ENCODE results near the gene MLST8.

DNA sequence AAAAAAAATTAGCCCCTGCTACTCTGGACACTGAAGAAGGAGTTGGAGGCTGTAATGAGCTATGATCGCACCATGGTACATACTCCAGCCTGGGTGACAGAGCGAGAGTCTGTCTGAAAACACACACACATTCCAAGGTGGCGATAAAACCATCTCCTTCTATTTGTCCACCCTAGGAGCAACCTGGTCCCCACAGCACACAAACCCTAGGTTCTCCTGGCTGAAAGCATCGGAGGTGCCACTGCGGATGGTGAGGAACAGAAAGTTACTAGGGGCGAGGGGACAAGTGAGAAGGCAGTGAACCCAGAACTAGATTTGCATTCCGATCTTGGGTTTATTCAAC lies 47.5 kb downstream of the MLST8 start:
- TF ChIP-seq ZNF23 (tag by site-specific recombination; IDR thresholded peaks at IDR 0.05; ENCODE audit: borderline replicate concordance), result no peak
- TF ChIP-seq, protein P1, sequence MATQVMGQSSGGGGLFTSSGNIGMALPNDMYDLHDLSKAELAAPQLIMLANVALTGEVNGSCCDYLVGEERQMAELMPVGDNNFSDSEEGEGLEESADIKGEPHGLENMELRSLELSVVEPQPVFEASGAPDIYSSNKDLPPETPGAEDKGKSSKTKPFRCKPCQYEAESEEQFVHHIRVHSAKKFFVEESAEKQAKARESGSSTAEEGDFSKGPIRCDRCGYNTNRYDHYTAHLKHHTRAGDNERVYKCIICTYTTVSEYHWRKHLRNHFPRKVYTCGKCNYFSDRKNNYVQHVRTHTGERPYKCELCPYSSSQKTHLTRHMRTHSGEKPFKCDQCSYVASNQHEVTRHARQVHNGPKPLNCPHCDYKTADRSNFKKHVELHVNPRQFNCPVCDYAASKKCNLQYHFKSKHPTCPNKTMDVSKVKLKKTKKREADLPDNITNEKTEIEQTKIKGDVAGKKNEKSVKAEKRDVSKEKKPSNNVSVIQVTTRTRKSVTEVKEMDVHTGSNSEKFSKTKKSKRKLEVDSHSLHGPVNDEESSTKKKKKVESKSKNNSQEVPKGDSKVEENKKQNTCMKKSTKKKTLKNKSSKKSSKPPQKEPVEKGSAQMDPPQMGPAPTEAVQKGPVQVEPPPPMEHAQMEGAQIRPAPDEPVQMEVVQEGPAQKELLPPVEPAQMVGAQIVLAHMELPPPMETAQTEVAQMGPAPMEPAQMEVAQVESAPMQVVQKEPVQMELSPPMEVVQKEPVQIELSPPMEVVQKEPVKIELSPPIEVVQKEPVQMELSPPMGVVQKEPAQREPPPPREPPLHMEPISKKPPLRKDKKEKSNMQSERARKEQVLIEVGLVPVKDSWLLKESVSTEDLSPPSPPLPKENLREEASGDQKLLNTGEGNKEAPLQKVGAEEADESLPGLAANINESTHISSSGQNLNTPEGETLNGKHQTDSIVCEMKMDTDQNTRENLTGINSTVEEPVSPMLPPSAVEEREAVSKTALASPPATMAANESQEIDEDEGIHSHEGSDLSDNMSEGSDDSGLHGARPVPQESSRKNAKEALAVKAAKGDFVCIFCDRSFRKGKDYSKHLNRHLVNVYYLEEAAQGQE (tag by site-specific recombination; IDR thresholded peaks at IDR 0.05), result no peak
- TF ChIP-seq ZNF510 (tag by site-specific recombination; IDR thresholded peaks at IDR 0.05; ENCODE audit: insufficient replicate concordance), result no peak
- TF ChIP-seq SETDB1 (IDR thresholded peaks at IDR 0.05; ENCODE audit: insufficient read length, low read length), result no peak
- TF ChIP-seq, protein P2, sequence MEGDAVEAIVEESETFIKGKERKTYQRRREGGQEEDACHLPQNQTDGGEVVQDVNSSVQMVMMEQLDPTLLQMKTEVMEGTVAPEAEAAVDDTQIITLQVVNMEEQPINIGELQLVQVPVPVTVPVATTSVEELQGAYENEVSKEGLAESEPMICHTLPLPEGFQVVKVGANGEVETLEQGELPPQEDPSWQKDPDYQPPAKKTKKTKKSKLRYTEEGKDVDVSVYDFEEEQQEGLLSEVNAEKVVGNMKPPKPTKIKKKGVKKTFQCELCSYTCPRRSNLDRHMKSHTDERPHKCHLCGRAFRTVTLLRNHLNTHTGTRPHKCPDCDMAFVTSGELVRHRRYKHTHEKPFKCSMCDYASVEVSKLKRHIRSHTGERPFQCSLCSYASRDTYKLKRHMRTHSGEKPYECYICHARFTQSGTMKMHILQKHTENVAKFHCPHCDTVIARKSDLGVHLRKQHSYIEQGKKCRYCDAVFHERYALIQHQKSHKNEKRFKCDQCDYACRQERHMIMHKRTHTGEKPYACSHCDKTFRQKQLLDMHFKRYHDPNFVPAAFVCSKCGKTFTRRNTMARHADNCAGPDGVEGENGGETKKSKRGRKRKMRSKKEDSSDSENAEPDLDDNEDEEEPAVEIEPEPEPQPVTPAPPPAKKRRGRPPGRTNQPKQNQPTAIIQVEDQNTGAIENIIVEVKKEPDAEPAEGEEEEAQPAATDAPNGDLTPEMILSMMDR (tag by site-specific recombination; IDR thresholded peaks at IDR 0.05), result no peak
- TF ChIP-seq, protein P3, sequence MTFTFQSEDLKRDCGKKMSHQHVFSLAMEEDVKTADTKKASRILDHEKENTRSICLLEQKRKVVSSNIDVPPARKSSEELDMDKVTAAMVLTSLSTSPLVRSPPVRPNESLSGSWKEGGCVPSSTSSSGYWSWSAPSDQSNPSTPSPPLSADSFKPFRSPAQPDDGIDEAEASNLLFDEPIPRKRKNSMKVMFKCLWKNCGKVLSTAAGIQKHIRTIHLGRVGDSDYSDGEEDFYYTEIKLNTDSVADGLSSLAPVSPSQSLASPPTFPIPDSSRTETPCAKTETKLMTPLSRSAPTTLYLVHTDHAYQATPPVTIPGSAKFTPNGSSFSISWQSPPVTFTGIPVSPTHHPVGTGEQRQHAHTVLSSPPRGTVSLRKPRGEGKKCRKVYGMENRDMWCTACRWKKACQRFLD (tag by site-specific recombination; IDR thresholded peaks at IDR 0.05), result no peak
- no peak for TF ChIP-seq ZNF138 (tag by site-specific recombination; IDR thresholded peaks at IDR 0.05; ENCODE audit: borderline replicate concordance)
- TF ChIP-seq HOXD13 (CRISPR knock-in tag; IDR thresholded peaks at IDR 0.05; ENCODE audit: borderline replicate concordance), result no peak
- no peak for TF ChIP-seq GLIS1 (tag by site-specific recombination; IDR thresholded peaks at IDR 0.05)
- TF ChIP-seq ZBTB1 (tag by site-specific recombination; IDR thresholded peaks at IDR 0.05), result no peak
- TF ChIP-seq MZF1 (tag by site-specific recombination; IDR thresholded peaks at IDR 0.05; ENCODE audit: borderline replicate concordance), result no peak
- TF ChIP-seq ZNF174 (tag by site-specific recombination; IDR thresholded peaks at IDR 0.05), result no peak
- TF ChIP-seq, protein P4, sequence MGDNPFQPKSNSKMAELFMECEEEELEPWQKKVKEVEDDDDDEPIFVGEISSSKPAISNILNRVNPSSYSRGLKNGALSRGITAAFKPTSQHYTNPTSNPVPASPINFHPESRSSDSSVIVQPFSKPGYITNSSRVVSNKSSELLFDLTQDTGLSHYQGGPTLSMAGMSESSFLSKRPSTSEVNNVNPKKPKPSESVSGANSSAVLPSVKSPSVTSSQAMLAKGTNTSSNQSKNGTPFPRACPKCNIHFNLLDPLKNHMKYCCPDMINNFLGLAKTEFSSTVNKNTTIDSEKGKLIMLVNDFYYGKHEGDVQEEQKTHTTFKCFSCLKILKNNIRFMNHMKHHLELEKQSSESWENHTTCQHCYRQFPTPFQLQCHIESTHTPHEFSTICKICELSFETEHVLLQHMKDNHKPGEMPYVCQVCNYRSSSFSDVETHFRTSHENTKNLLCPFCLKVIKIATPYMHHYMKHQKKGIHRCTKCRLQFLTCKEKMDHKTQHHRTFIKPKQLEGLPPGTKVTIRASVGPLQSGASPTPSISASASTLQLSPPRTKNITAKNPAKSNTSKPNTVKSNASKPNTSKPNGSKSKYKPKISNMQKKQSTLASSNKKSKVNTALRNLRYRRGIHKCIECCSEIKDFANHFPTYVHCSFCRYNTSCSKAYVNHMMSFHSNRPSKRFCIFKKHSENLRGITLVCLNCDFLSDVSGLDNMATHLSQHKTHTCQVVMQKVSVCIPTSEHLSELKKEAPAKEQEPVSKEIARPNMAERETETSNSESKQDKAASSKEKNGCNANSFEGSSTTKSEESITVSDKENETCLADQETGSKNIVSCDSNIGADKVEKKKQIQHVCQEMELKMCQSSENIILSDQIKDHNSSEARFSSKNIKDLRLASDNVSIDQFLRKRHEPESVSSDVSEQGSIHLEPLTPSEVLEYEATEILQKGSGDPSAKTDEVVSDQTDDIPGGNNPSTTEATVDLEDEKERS (tag by site-specific recombination; IDR thresholded peaks at IDR 0.05), result no peak

Measured in HEK293 (cell line).